HepG2 (cell line): ENCODE results near the gene RGL3. TPM values are rescaled to one million over a fixed set of nuclear protein-coding genes. Genes with fewer than 3 reads are reported as not detected.
A peak's percentile ranks its signal among the peaks of the same experiment; 100 is the strongest.

Experiments
- CEBPZ ChIP-seq: IDR thresholded peaks from 2 replicates; pipeline ENCODE4 v1.6.1; 2012; ENCODE audit warnings: low read length, improper control_type of control experiment
- CREB3 ChIP-seq: sonication (generic); formaldehyde crosslinking; IDR thresholded peaks from 2 replicates; pipeline ENCODE4 v1.5.0; 2020; ENCODE audit warnings: missing genetic modification reagents
- E2F5 ChIP-seq: sonication (generic); formaldehyde crosslinking; conservative IDR thresholded peaks from 2 replicates; pipeline ENCODE4 v1.4.0; 2020; ENCODE audit warnings: missing genetic modification reagents
- GTF3A ChIP-seq: sonication (generic); formaldehyde crosslinking; conservative IDR thresholded peaks from 2 replicates; pipeline ENCODE4 v1.4.0; 2020; ENCODE audit warnings: mild to moderate bottlenecking, missing genetic modification reagents
- HCFC1 ChIP-seq: fragments of 150-350 bp; IDR thresholded peaks from 2 replicates; pipeline ENCODE4 v1.6.1; 2014; ENCODE audit warnings: low read depth, low read length
- HNRNPLL ChIP-seq: fragments of 200-400 bp; formaldehyde crosslinking; IDR thresholded peaks from 2 replicates; pipeline ENCODE4 v1.6.1; 2017; ENCODE audit warnings: mild to moderate bottlenecking, low read depth, low read length; ENCODE audit not compliant: poor library complexity, severe bottlenecking
- MEIS1 ChIP-seq: sonication (generic); formaldehyde crosslinking; IDR thresholded peaks from 2 replicates; pipeline ENCODE4 v1.9.0; 2021; ENCODE audit warnings: mild to moderate bottlenecking, missing genetic modification reagents, moderate library complexity, borderline replicate concordance
- NR0B2 ChIP-seq: sonication (generic); formaldehyde crosslinking; IDR thresholded peaks from 2 replicates; pipeline ENCODE4 v1.4.0; 2020; ENCODE audit warnings: mild to moderate bottlenecking, missing genetic modification reagents
- POGK ChIP-seq: sonication (generic); formaldehyde crosslinking; conservative IDR thresholded peaks from 2 replicates; pipeline ENCODE4 v1.8.0; 2022; ENCODE audit warnings: mild to moderate bottlenecking, moderate library complexity, missing genetic modification reagents
- RFXANK ChIP-seq: IDR thresholded peaks from 2 replicates; pipeline ENCODE4 v1.6.1; 2016
- TFDP2 ChIP-seq: sonication (generic); formaldehyde crosslinking; IDR thresholded peaks from 2 replicates; pipeline ENCODE4 v1.4.0; 2020; ENCODE audit warnings: missing genetic modification reagents
- ZNF577 ChIP-seq: sonication (generic); formaldehyde crosslinking; IDR thresholded peaks from 2 replicates; pipeline ENCODE4 v1.4.0; 2020; ENCODE audit warnings: mild to moderate bottlenecking, low read depth, missing genetic modification reagents, borderline replicate concordance
- ZNF609 ChIP-seq: sonication (generic); formaldehyde crosslinking; IDR thresholded peaks from 2 replicates; pipeline ENCODE4 v1.4.0; 2020; ENCODE audit warnings: mild to moderate bottlenecking, missing genetic modification reagents, borderline replicate concordance
- polyA plus RNA-seq, 8 experiments: library from polyadenylated mRNA; depleted of rRNA in 3 of 8; stranded (reverse) in 7 of 8; unstranded in 1 of 8; fragments of >200 nt; fragmentation: Illumina TruSeq in 4 of 8; extraction: Trizol in 4 of 8; gene quantifications; 2 replicates each; pipeline versions ENCODE4 v1.2.1 to v1.2.3, GENCODE V29; 2011 to 2016; ENCODE audit warnings: low read depth in 4 of 8, missing spikeins in 1 of 8, mixed read lengths in 1 of 8; ENCODE audit not compliant: insufficient read depth in 1 of 8
- total RNA-seq, 5 experiments: library from RNA; depleted of rRNA; stranded (reverse); fragments of >200 nt; fragmentation: Illumina TruSeq; extraction: Trizol; gene quantifications; 2 replicates each; pipeline ENCODE4 v1.2.3, GENCODE V29; 2016; ENCODE audit warnings: low read depth in 1 of 5

The RGL3 gene
- total and polyA plus RNA-seq, 2 of the 13 experiments (the other 11 are each of a cell fraction or from before 2014, with no cell fraction given), result 4.2 to 7.6 TPM

GRCh38 chr19:11435057-11435832 lies 16.1 kb upstream of the RGL3 start, which contains the start of the genes ODAD3 and PRKCSH (continued):
- TF ChIP-seq CREB3 (CRISPR knock-in tag) (0 out of 2 replicates have a peak, but pooled peaks have one; percentile 57), CEBPZ (no peak), HCFC1 (peak; percentile 94), POGK (no peak), HNRNPLL (peak; percentile 61), NR0B2 (no peak), GTF3A (CRISPR knock-in tag) (0 out of 2 replicates have a peak, but pooled peaks have one; percentile 35), E2F5 (CRISPR knock-in tag) (peak; percentile 73; the same call in 1 of the 2 replicates), MEIS1 (CRISPR knock-in tag) (peak; percentile 24; the same call in 1 of the 2 replicates), ZNF577 (CRISPR knock-in tag) (no peak), RFXANK (CRISPR knock-in tag) (peak; percentile 37; the same call in 1 of the 2 replicates), ZNF609 (no peak), TFDP2 (CRISPR knock-in tag) (peak; percentile 89)
